HG03565 (cell line): ENCODE data around the gene TBC1D22A.
"Not testable (repeated sequence)": the region's sequence is repeated elsewhere in the genome, so short reads cannot be mapped to it uniquely, and the experiment has no call there.

Experiments used
- ATAC-seq: cut with Tn5 transposase; IDR thresholded peaks from one replicate; pipeline ENCODE4 v1.9.1; 2021; ENCODE audit warnings: mild to moderate bottlenecking, moderate library complexity; ENCODE audit not compliant: unreplicated experiment

The TBC1D22A gene

GRCh38 chr22:47126344-47126811, 363.9 kb downstream of the TBC1D22A start:
- ATAC-seq: no peak

DNA sequence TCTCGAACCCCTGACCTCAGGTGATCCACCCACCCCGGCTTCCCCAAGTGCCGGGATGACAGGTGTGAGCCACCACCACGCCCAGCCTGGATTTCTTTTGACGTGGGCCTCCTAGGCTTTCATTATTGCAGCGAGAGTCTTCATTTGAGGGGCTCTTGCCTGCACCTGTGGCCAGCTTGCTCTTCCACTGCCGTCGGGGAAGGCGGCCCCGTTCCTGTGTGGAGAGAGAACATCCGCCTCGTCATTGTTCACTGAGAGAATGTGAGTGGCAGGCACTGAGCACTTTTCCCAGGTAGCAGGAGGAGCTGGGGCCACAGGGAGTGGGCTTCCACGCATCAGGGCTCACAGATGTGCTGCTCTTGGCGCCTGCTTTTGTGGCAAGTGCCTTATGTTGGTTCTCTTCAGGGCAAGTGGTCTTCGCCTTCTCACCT, 365.0 kb downstream of the TBC1D22A start:
- no peak for ATAC-seq

- ATAC-seq: no peak
These were observed 365.8 kb downstream of the TBC1D22A start for GRCh38 chr22:47128216-47128615.

DNA sequence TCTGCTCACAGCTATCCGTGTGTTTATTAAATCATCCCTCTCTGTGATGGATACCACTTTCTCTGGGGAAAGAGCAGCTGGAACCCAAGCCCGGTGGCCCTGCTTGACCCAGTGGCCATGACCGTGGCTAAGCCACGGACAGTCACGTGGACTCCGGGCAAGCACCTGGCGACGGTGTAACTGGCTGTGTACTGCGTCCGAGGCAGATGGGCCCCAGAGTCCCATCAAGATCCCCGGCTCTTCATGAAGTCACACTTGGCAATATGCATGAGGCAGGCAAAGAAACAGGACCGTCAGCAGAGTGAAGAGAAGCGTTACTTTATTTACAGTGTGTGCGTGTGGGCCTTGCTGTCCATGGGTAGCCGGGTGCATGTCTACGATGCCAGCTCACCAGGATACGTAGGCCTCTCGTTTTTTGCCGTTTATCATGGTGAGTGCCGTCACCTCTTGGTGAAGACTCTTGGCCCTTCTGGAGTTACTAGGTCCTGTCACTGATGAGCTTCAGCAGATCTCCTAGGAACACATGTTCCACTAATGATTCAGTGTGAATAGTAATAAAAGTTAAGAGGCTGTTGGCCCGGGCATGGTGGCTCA, 366.3 kb downstream of the TBC1D22A start:
- no peak for ATAC-seq

DNA sequence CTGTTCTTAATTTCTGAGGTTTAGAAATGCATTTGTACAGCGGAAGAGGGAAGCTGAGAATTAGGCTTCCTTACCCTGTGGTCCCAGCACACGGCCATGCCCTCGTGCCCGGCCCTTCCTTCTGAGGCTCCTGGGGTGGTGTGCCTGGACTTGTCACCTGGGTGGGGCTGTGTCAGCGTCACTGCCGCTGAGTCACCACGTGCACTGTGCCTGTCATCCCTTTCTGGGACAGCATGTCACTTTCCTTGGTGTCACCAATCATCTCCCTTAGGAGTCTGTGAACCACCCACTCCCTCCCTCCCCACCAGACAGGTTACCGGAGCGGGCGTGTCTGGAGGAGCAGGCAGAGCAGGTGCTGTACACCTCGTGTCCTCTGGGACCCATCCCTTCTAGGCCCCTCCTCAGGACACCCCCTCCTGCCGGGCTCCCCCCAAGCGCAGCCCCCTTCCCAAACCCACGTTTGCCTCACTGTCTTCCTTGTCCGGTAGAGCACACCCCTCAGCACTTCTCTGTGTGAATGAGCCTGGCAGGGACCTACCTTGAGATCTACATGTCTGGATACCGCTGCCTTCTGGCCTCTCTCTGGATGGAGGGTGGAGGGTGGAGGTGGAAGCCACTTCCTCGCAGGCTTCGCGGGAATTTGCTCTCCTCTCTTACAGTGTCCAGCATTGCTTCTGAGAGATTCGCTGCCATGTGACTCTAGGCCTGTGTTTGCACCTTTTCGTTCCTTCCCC, 367.6 kb downstream of the TBC1D22A start:
- no peak for ATAC-seq

DNA sequence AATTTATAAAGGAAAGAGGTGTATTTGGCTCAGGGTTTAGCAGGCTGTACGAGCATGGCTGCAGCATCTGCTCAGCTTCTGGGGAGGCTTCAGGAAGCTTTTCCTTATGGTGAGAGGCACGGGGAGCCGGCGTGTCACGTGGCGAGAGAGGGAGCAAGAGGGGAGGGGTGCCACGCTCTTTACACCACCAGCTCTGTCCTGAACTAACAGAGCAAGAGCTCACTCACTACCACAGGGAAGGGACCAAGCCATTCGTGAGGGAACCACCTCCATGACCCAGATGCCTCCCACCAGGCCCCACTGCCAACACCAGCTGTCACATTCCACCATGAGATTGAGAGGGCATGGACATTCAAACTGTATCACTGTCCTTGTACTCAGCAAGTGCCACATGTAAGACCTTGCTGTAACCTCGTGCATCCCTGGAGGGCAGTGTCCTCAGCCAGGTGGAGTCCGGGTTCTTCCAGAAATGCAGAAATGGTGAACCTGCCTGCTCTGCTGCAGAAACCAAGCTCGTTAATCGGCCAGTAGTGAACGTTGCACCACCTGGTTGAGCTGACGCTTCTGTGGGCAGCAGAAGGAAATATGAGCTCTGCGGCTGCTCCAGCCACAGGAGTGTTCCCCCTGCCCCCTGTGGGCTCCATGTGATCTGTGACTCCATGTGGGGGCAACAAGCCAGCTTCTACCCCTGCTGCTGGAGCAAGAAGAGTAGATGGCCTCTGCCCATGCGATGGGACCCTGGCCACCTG, 368.6 kb downstream of the TBC1D22A start:
- no peak for ATAC-seq

- ATAC-seq: no peak
These were observed 369.4 kb downstream of the TBC1D22A start for GRCh38 chr22:47131632-47132427.

- no peak for ATAC-seq
These were observed 370.0 kb downstream of the TBC1D22A start for GRCh38 chr22:47132428-47132825.

- no peak for ATAC-seq
These were observed 370.9 kb downstream of the TBC1D22A start for GRCh38 chr22:47133061-47133969.

DNA sequence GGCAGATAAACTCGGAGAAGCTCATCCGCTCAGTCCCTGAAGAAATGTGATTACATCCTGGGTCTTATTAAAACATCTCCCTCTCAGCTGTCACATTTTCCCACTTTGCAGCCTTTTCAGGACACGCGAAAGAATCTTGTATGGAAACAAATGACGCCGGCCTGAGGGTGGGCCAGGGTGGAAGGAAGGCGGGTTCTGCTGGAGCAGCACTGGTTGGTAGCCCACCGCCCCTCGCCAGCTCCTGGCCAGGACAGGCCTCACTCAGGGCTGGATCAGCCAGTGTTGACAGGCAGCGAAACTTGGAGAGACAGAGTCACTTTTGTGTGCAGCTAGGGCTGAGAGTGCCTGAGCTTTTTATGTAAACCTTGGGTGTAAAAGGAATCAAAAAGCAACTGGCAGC, 371.8 kb downstream of the TBC1D22A start:
- ATAC-seq: no peak

GRCh38 chr22:47135338-47135737, 372.9 kb downstream of the TBC1D22A start:
- ATAC-seq: no peak

- no peak for ATAC-seq
These were observed 373.6 kb downstream of the TBC1D22A start for GRCh38 chr22:47136050-47136449.

DNA sequence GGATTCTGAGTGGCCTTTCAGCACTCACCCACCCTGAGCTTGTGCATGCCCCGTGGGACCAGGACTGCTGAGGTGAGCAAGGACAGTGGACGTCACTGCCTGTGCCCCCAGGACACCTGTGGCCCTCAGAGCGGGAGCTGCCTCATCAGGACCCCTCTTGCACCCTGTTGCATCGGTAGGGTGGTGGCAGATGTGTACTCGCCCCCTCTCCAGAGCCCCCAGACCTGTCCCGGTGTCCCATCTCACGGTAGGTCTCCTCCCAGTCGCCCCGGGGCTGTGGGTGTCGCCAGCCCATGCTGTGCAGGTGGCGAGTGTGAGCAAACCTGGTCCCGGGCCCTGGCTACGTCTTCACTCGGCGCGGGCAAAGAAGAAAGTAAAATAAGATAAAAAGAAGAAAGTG, 374.2 kb downstream of the TBC1D22A start:
- no peak for ATAC-seq

DNA sequence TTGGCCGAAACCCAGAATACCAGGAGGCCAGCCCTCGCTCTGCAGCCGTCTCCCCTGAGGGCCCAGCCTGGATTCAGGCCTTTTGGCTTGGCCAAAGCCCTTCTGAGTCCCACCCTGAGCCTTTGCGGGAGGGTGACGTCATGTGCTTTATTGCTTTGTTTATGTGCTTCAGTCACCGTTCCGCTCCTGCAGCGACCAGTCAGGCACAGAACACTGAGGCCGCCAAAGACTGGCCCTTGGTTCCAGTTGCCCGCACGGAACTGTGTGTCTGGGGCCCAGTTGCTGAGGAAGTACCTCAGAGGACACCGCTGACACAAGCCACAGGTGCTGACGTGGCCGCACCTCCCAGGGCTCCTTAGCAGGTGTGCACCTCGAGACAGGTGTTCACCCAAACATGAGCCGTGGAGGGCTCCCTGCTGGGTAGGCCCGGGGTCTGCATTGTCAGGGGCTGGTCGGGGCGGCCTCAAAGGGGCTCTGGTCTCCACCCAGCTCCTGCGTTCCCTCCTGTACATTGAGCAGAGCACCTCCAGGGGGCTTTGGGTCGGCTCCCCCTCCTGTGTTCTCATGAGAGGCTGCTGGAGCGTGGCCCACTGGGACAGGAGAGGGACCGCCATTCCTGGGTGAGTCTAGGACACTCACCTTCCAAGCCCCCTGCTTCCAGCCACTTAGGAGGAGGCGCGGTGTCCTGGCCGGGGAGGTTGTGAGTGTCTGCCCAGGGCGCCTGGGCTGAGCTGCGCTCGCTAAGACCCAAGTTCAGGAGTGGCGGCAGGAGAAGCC, 376.8 kb downstream of the TBC1D22A start:
- no peak for ATAC-seq

DNA sequence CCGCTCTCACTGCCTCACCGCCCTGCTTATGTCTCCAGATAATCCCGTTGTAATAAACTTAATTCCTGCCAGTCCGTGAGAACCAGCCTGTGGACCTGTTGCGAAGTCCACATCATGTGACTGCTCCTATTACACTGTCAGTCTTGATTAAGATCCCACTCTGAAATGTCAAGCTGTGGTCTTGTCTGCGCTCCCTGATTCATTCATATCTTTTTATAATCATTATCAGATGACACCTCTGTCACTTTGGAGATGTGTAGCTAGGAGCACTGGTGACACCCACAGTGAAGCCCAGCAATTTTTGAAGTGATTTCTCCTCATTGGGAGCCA, 377.3 kb downstream of the TBC1D22A start:
- ATAC-seq: no peak

DNA sequence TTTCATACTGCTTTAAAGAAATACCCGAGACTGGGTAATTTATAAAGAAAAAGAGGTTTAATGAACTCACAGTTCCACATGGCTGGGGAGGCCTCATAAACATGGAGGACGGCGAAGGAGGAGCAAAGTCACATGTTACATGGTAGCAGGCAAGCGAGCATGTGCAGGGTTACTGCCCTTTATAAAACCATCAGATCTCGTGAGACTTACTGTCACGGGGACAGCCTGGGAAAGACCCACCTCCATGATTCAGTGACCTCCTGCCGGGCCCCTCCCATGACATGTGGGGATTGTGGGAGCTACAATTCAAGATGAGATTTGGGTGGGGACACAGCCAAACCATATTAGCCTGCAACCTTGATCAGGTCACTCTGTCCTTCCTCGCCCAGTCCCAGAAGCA, 378.5 kb downstream of the TBC1D22A start:
- ATAC-seq: not testable (repeated sequence)

DNA sequence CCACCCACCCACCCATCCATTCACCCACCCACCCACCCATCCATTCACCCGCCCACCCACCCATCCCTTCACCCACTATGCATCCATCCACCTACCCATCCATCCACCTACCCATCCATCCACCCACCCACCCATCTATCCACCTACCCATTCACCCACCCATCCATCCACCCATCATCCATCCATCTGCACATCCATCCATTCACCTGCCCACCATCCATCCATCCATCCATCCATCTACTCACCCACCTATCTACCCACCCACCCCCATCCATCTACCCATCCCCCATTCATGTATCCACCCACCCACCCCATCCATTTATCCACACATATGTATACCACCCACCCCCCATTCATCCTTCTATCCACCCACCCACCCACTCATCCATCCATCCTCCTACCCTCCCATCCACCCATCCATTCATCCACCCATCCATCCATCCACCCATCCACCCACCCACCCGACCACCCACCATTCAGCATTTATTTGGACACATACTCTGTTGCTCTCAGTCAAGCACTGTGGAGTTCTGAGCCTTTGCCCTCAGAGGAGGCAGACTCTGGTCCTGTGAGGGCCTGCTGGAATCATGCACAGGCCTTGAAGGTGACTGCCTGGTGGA, 380.1 kb downstream of the TBC1D22A start:
- no peak for ATAC-seq

DNA sequence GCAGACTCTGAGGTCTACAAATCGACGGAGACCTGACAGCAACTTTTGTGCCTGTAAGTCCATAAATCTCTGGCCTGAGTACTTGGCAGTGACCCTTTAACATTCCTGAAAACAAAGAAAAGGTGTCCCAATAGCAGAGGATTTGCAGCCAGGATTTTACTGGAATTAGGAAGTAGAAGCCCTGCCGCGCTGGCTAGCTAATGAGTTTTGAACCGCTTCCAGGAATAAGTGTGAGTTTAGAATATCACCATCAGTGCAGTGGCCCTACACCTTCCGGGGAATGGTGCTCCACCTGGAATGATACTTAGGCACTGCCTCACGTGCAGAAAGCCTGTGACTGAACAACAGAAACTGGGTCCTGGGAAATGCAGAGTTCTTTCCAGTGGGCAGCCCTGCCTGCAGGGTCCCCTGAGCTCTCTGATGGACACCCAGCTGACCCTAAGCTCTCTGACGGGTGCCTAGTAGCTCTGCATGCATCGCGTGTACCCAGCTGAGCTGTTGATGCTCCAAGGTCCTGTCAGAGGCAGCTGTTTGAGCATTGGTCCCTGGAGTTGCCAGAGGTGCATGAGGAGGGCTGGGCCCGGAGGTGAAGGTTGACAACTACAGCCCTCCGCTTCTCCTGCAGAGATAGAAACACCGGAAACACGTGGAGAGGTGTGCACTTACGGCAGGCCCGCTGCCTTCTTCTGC, 380.9 kb downstream of the TBC1D22A start:
- no peak for ATAC-seq
